GM12878 (cell line): Measurements from ENCODE around the gene CSNK1G1. TPM values are rescaled to one million over a fixed set of nuclear protein-coding genes. Genes with fewer than 3 reads are reported as not detected.

Experiments used
- ATAC-seq: fragments of 200-7000 bp; cut with Tn5 transposase; 3 replicates; pipeline ENCODE4 v1.9.1; 2020; ENCODE audit warnings: mild to moderate bottlenecking, moderate library complexity
- BruUV-seq: library from RNA; stranded (reverse); fragments of 400-500 nt; replicated peaks from 2 replicates; lab custom pipeline; 2021; lab: Mats Ljungman, UMichigan
- CTCF ChIA-PET: fragments of 300-600 bp; sonication (Branson Sonifier 250); formaldehyde crosslinking; extraction: SDS; loops from one replicate; lab custom pipeline; 2021; ENCODE audit warnings: inconsistent platforms; lab: Yijun Ruan, JAX
- POLR2A ChIA-PET: fragments of 350-600 bp; formaldehyde crosslinking; extraction: SDS; loops from one replicate; lab custom pipeline; 2021; ENCODE audit warnings: inconsistent platforms; lab: Charles Lee
- RAD21 ChIA-PET: fragments of 300-600 bp; sonication (Branson Sonifier 250); formaldehyde crosslinking; loops from one replicate; lab custom pipeline; 2023; ENCODE audit warnings: antibody characterized with exemption; ENCODE audit not compliant: unreplicated experiment; lab: Charles Lee
- SMC1A ChIA-PET: fragments of 300-600 bp; sonication (Branson Sonifier 250); formaldehyde crosslinking; loops from one replicate; lab custom pipeline; 2023; ENCODE audit not compliant: unreplicated experiment, uncharacterized antibody; lab: Charles Lee
- DNase-seq: peaks from one replicate; pipeline ENCODE4 v3.0.0-alpha.2; 2011; ENCODE audit warnings: low read depth, low spot score
- FAIRE-seq: peaks from 3 replicates; lab custom pipeline; 2011; peaks lifted over from hg19 to GRCh38; lab: Jason Lieb, UNC
- H2AFZ ChIP-seq: 2 replicates; pipeline ENCODE4 v1.6.0; 2011; ENCODE audit warnings: low read depth, low read length, control low read depth; ENCODE audit not compliant: control insufficient read depth
- H3K27ac ChIP-seq: 2 replicates; pipeline ENCODE4 v1.5.1; 2011; ENCODE audit warnings: control low read depth; ENCODE audit not compliant: control insufficient read depth, insufficient read depth
- H3K27me3 ChIP-seq, 2 experiments: replicated peaks in 1 of 2; 2 replicates each; pipeline versions ENCODE4 v1.6.0 to v1.6.1; 2011; ENCODE audit warnings: low read length in 1 of 2; ENCODE audit not compliant: control insufficient read depth in 2 of 2, insufficient read depth in 2 of 2
- H3K36me3 ChIP-seq, 2 experiments: 2 replicates each; pipeline ENCODE4 v1.5.1; 2011; ENCODE audit warnings: low read length in 1 of 2; ENCODE audit not compliant: control insufficient read depth in 2 of 2, insufficient read depth in 2 of 2
- H3K4me1 ChIP-seq: 2 replicates; pipeline ENCODE4 v1.6.1; 2011; ENCODE audit warnings: mild to moderate bottlenecking, low read length, moderate library complexity, mixed read lengths; ENCODE audit not compliant: control insufficient read depth, insufficient read depth
- H3K4me2 ChIP-seq: 2 replicates; pipeline ENCODE4 v1.6.0; 2011; ENCODE audit warnings: control low read depth; ENCODE audit not compliant: control insufficient read depth, insufficient read depth
- H3K4me3 ChIP-seq: fragments of 200-600 bp; sonication (generic); 2 replicates; pipeline ENCODE4 v1.5.1; 2016
- H3K79me2 ChIP-seq: 2 replicates; pipeline ENCODE4 v1.6.0; 2011; ENCODE audit warnings: low read length; ENCODE audit not compliant: control insufficient read depth, insufficient read depth
- H3K9ac ChIP-seq: 2 replicates; pipeline ENCODE4 v1.8.0; 2011; ENCODE audit warnings: low read length, control low read depth, mixed read lengths; ENCODE audit not compliant: control insufficient read depth, insufficient read depth
- H3K9me3 ChIP-seq: replicated peaks from 3 replicates; pipeline ENCODE4 v1.5.1; 2011; ENCODE audit warnings: mild to moderate bottlenecking, low read length; ENCODE audit not compliant: control insufficient read depth, insufficient read depth
- H4K20me1 ChIP-seq: 2 replicates; pipeline ENCODE4 v1.6.0; 2011; ENCODE audit not compliant: control insufficient read depth, insufficient read depth
- BCL11A ChIP-seq: IDR thresholded peaks from 2 replicates; pipeline ENCODE4 v1.6.1; 2011; ENCODE audit warnings: low read depth, low read length
- CEBPB ChIP-seq, 2 experiments: fragments of 150-350 bp in 1 of 2; IDR thresholded peaks; 2 replicates each; pipeline ENCODE4 v1.6.1; 2012 to 2014; ENCODE audit warnings: low read depth in 2 of 2, low read length in 2 of 2, borderline replicate concordance in 1 of 2, inconsistent platforms in 1 of 2
- EZH2 ChIP-seq: IDR thresholded peaks from 2 replicates; pipeline ENCODE4 v1.6.1; 2012; ENCODE audit warnings: low read depth, mild to moderate bottlenecking, control low read depth, inconsistent platforms, low read length, borderline replicate concordance; ENCODE audit not compliant: control insufficient read depth
- PAX8 ChIP-seq: fragments of 450-650 bp; IDR thresholded peaks from 2 replicates; pipeline ENCODE4 v1.6.1; 2017; ENCODE audit warnings: mild to moderate bottlenecking, moderate library complexity
- POLR2A ChIP-seq: IDR thresholded peaks from 2 replicates; pipeline ENCODE4 v1.6.1; 2011; ENCODE audit warnings: low read depth, mild to moderate bottlenecking, low read length
- POLR2AphosphoS2 ChIP-seq: IDR thresholded peaks from 2 replicates; pipeline ENCODE4 v1.6.1; 2011; ENCODE audit warnings: low read depth, mild to moderate bottlenecking, low read length, improper control_type of control experiment, moderate library complexity
- POU2F2 ChIP-seq: IDR thresholded peaks from 3 replicates; pipeline ENCODE4 v1.6.1; 2011; ENCODE audit warnings: low read depth, mild to moderate bottlenecking, low read length, borderline replicate concordance
- RB1 ChIP-seq: fragments of 450-650 bp; formaldehyde crosslinking; IDR thresholded peaks from 2 replicates; pipeline ENCODE4 v1.6.1; 2017; ENCODE audit warnings: mild to moderate bottlenecking, borderline replicate concordance
- WGBS: methylation state at CpG from one replicate; pipeline ENCODE4 v1.1.6; 2016; ENCODE audit warnings: low lambda C conversion rate; ENCODE audit not compliant: insufficient replicate concordance, insufficient coverage; ENCODE audit errors: missing lambda C conversion rate; 5-methylcytosine and 5-hydroxymethylcytosine counted together
- in situ Hi-C: fragments of 300-500 bp; cut with MboI; formaldehyde crosslinking; loops from 9 replicates; pipeline ENCODE4 v1.14.3; 2018; ENCODE audit warnings: mixed read lengths
- intact Hi-C: fragments of 100-400 bp; cut with micrococcal nuclease; formaldehyde crosslinking; loops from one replicate; pipeline ENCODE4 v1.14.2; 2022; ENCODE audit not compliant: unreplicated experiment
- polyA plus RNA-seq, 11 experiments: library from polyadenylated mRNA; depleted of rRNA in 4 of 11; unstranded in 6 of 11; stranded (reverse) in 5 of 11; fragments of >200 nt; fragmentation: Nextera tagmentation in 4 of 11; fragmentation: Illumina TruSeq in 1 of 11; extraction: Ambion mirVana in 4 of 11; extraction: Trizol in 1 of 11; gene quantifications; 1 replicate in 1 of 11; 2 replicates in 10 of 11; pipeline versions ENCODE4 v1.2.1 to v1.2.3, GENCODE V29; 2011 to 2016; ENCODE audit warnings: inconsistent platforms in 2 of 11, missing spikeins in 2 of 11, low read depth in 1 of 11
- total RNA-seq, 4 experiments: library from RNA; depleted of rRNA in 3 of 4; stranded (reverse); fragments of >200 nt in 3 of 4; fragmentation: Illumina TruSeq in 1 of 4; extraction: Trizol in 1 of 4; gene quantifications; 2 replicates each; pipeline versions ENCODE4 v1.2.1 to v1.2.3, GENCODE V29; 2013 to 2021
- TF ChIP-seq, protein P1 (sequence below): fragments of 450-650 bp; IDR thresholded peaks from 2 replicates; pipeline ENCODE4 v1.6.1; 2017; ENCODE audit warnings: mild to moderate bottlenecking, moderate library complexity

The CSNK1G1 gene
- total and polyA plus RNA-seq, 10 of the 15 experiments (the other 5 are each of a cell fraction or from before 2014, with no cell fraction given): 6.1 to 23.4 (median 15.3) TPM

DNA sequence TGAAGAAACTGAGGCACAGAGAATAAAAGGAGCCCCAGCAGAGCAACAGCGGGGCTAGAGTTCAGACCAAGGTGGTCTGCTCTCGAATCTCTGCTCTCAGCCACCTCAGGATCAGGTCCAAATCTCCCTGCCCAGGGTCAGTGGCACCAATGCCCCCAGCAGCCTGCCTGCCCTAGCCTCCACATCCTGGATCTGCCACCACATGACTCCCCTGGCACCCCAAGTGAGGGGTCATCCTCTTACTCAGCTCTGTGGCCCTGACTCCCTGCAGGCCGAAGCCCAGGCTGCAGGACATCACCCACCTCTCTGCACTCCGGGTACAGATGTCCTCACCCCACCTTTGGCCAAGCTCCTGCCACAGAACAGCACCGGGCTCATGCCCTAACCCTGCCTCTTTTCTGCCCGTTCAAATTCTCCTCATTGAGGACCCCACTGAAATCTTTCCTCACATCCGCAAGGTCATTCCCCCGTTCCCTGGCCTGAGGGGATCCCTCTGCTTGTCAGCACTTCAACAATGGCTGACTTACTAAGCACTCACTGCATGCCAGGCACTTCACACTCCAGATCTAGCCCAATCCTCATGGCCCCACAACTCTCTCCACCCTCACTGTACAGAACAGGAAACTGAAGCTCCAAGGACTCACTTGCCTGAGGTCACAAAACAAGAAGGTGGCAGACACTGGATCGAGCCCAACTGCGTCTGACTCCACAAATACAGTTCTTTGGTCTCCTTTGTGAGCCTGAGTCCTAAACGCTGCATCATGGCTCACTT is 197.4 kb downstream of the CSNK1G1 start:
- H3K9ac ChIP-seq: no peak overlapping the region; the same call in 1 of the 2 replicates
- no peak for FAIRE-seq
- peaks cover 34 to 37% of the 10 kb centered on the region in 2 experiments; a peak in 3 of 4 replicates for H3K36me3 ChIP-seq
- RAD21 ChIA-PET: interaction anchor here (0.8 kb wide), 1 partner anchor 26 kb away, joined by 4 read pairs; no protein-coding TSS in a partner anchor
- no peaks in the 10 kb centered on the region for H3K27me3 ChIP-seq
- DNase-seq: no peak
- no peaks in the 10 kb centered on the region for H3K9me3 ChIP-seq
- no TSS peak for BruUV-seq
- no peak overlapping the region for H3K27ac ChIP-seq
- no peak for ATAC-seq
- 76% methylated on average over 11 of the region's 11 CpGs for WGBS
- SMC1A ChIA-PET: no interaction called here
- TF ChIP-seq PAX8: no peak
- TF ChIP-seq BCL11A: no peak
- TF ChIP-seq, protein P1, sequence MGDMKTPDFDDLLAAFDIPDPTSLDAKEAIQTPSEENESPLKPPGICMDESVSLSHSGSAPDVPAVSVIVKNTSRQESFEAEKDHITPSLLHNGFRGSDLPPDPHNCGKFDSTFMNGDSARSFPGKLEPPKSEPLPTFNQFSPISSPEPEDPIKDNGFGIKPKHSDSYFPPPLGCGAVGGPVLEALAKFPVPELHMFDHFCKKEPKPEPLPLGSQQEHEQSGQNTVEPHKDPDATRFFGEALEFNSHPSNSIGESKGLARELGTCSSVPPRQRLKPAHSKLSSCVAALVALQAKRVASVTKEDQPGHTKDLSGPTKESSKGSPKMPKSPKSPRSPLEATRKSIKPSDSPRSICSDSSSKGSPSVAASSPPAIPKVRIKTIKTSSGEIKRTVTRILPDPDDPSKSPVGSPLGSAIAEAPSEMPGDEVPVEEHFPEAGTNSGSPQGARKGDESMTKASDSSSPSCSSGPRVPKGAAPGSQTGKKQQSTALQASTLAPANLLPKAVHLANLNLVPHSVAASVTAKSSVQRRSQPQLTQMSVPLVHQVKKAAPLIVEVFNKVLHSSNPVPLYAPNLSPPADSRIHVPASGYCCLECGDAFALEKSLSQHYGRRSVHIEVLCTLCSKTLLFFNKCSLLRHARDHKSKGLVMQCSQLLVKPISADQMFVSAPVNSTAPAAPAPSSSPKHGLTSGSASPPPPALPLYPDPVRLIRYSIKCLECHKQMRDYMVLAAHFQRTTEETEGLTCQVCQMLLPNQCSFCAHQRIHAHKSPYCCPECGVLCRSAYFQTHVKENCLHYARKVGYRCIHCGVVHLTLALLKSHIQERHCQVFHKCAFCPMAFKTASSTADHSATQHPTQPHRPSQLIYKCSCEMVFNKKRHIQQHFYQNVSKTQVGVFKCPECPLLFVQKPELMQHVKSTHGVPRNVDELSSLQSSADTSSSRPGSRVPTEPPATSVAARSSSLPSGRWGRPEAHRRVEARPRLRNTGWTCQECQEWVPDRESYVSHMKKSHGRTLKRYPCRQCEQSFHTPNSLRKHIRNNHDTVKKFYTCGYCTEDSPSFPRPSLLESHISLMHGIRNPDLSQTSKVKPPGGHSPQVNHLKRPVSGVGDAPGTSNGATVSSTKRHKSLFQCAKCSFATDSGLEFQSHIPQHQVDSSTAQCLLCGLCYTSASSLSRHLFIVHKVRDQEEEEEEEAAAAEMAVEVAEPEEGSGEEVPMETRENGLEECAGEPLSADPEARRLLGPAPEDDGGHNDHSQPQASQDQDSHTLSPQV: no peak
- TF ChIP-seq CEBPB (IDR thresholded peaks at IDR 0.05; ENCODE audit: borderline replicate concordance in 1 of 2, low read depth in 2 of 2, low read length in 2 of 2): no peak
- TF ChIP-seq POLR2AphosphoS2: no peak
- TF ChIP-seq EZH2: no peak
- TF ChIP-seq POLR2A: peak; percentile 49
- no peak for TF ChIP-seq POU2F2
- no peak for TF ChIP-seq RB1
- TF ChIP-seq, all 136 proteins: peak for 1
- Histone ChIP-seq H4K20me1 (peaks cover 18% of the 10 kb centered on the region), H3K79me2 (peaks cover 49% of the 10 kb centered on the region), H2AFZ (no peak overlapping the region), H3K4me3 (no peak overlapping the region), H3K4me2 (peak overlapping the region; percentile 69), H3K4me1 (peaks cover 22% of the 10 kb centered on the region)
- in situ Hi-C loops (no loop called here), intact Hi-C loops (loop anchor here (10.0 kb wide), 1 partner anchor 684 kb away; no protein-coding TSS in a partner anchor)
- ChIA-PET POLR2A (interaction anchor here (2.8 kb wide), 1 partner anchor 14 kb away, joined by 8 read pairs; no protein-coding TSS in a partner anchor), CTCF (interaction anchor here (0.5 to 1.3 kb wide), 2 partner anchors 60 to 368 kb away, joined by 3 read pairs; no protein-coding TSS in a partner anchor)
